ENCODE measurements around the gene RSPO3. TPM values are rescaled to one million over a fixed set of nuclear protein-coding genes. Genes with fewer than 3 reads are reported as not detected.

The RSPO3 gene
- total RNA-seq, 1 experiment from 2014 or later = not detected

GRCh38 chr6:127177030-127177922 lies 58.8 kb downstream of the RSPO3 start (continued):
- TF ChIP-seq, protein P1, sequence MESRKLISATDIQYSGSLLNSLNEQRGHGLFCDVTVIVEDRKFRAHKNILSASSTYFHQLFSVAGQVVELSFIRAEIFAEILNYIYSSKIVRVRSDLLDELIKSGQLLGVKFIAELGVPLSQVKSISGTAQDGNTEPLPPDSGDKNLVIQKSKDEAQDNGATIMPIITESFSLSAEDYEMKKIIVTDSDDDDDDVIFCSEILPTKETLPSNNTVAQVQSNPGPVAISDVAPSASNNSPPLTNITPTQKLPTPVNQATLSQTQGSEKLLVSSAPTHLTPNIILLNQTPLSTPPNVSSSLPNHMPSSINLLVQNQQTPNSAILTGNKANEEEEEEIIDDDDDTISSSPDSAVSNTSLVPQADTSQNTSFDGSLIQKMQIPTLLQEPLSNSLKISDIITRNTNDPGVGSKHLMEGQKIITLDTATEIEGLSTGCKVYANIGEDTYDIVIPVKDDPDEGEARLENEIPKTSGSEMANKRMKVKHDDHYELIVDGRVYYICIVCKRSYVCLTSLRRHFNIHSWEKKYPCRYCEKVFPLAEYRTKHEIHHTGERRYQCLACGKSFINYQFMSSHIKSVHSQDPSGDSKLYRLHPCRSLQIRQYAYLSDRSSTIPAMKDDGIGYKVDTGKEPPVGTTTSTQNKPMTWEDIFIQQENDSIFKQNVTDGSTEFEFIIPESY (IDR thresholded peaks at IDR 0.05; ENCODE audit: extremely low read depth, insufficient replicate concordance, low read length) = no peak
- TF ChIP-seq CBX3 (IDR thresholded peaks at IDR 0.05; ENCODE audit: low read depth) = no peak
- TF ChIP-seq ELF1 (IDR thresholded peaks at IDR 0.05; ENCODE audit: borderline replicate concordance, low read depth) = no peak
- TF ChIP-seq, protein P2, sequence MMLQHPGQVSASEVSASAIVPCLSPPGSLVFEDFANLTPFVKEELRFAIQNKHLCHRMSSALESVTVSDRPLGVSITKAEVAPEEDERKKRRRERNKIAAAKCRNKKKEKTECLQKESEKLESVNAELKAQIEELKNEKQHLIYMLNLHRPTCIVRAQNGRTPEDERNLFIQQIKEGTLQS (IDR thresholded peaks at IDR 0.05) = no peak
- no peak for TF ChIP-seq EZH2phosphoT487 (IDR thresholded peaks at IDR 0.05; ENCODE audit: borderline replicate concordance)
- no peak for TF ChIP-seq CEBPB (IDR thresholded peaks at IDR 0.05; ENCODE audit: low read depth)
- TF ChIP-seq MAX (IDR thresholded peaks at IDR 0.05) = no peak

DNA sequence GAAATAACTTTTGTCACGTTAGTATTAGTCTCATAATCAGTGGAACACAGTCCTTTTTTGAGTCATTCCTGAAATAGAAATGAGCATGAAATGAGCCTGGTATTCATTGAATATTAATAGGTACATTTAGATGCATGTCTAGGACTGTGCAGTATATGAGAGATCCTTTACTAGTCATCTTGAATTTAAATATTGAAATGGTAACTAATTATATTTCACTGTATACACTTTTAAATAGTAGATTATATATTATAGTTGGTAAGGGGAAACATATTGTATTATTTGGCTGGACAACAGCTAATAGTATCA lies 59.4 kb downstream of the RSPO3 start:
- ChIA-PET CTCF (interaction anchor here (3.4 kb wide), 1 partner anchor 9 kb away, joined by 28 read pairs; no protein-coding TSS in a partner anchor), POLR2A (no interaction called here), RAD21 (ENCODE audit: low non-redundant PET in 1 of 2, low total read pairs in 2 of 2, uncharacterized antibody in 2 of 2, unreplicated experiment in 2 of 2) (no interaction called here)
- no peak for ATAC-seq
- no peaks in the 10 kb centered on the region for H3K9me3 ChIP-seq (ENCODE audit: control insufficient read depth in 1 of 2, insufficient read depth in 1 of 2, low read depth in 1 of 2, low read length in 2 of 2)
- H3K4me2 ChIP-seq (ENCODE audit: low read length) = no peak overlapping the region
- intact Hi-C loops (cut with micrococcal nuclease) = no loop called here
- no peaks in the 10 kb centered on the region for H3K9me2 ChIP-seq (ENCODE audit: insufficient read depth)
- no peaks in the 10 kb centered on the region for H3K79me2 ChIP-seq (ENCODE audit: insufficient read depth, low read length)
- BruUV-seq (replicated peaks) = no TSS peak
- no peaks in the 10 kb centered on the region for H3K36me3 ChIP-seq (ENCODE audit: control insufficient read depth in 1 of 2, insufficient read depth in 2 of 2, low read length in 2 of 2)
- H3K9ac ChIP-seq (ENCODE audit: low read length) = no peak overlapping the region
- no peak overlapping the region for H2AFZ ChIP-seq (ENCODE audit: low read depth, low read length, poor library complexity, severe bottlenecking)
- no peak overlapping the region for H3K27ac ChIP-seq (ENCODE audit: low read depth, low read length)
- H3K4me3 ChIP-seq (replicated peaks in 1 of 2; ENCODE audit: low read depth in 1 of 2, low read length in 2 of 2) = no peak overlapping the region
- no peak for DNase-seq (ENCODE audit: low read depth, low spot score)
- no peaks in the 10 kb centered on the region for H4K20me1 ChIP-seq (ENCODE audit: insufficient read depth)
- H3K4me1 ChIP-seq (ENCODE audit: control insufficient read depth in 1 of 2, insufficient read depth in 2 of 2, low read length in 2 of 2) = no peaks in the 10 kb centered on the region
- peaks cover 1% of the 10 kb centered on the region for H3K27me3 ChIP-seq (ENCODE audit: insufficient read depth, low read length)
- TF ChIP-seq MAX (IDR thresholded peaks at IDR 0.05) (no peak), EZH2phosphoT487 (IDR thresholded peaks at IDR 0.05; ENCODE audit: borderline replicate concordance) (no peak), SIN3A (IDR thresholded peaks at IDR 0.05; ENCODE audit: low read depth) (no peak), JUND (IDR thresholded peaks at IDR 0.05) (no peak), FOSL1 (IDR thresholded peaks at IDR 0.05; ENCODE audit: low read depth) (no peak), REST (IDR thresholded peaks at IDR 0.05; ENCODE audit: low read depth) (no peak), CBX3 (IDR thresholded peaks at IDR 0.05; ENCODE audit: low read depth) (no peak), TCF7L2 (IDR thresholded peaks at IDR 0.05; ENCODE audit: borderline replicate concordance, extremely low read depth, insufficient read depth, insufficient read length) (no peak), SRF (IDR thresholded peaks at IDR 0.05; ENCODE audit: low read depth) (no peak)
- TF ChIP-seq, protein P3, sequence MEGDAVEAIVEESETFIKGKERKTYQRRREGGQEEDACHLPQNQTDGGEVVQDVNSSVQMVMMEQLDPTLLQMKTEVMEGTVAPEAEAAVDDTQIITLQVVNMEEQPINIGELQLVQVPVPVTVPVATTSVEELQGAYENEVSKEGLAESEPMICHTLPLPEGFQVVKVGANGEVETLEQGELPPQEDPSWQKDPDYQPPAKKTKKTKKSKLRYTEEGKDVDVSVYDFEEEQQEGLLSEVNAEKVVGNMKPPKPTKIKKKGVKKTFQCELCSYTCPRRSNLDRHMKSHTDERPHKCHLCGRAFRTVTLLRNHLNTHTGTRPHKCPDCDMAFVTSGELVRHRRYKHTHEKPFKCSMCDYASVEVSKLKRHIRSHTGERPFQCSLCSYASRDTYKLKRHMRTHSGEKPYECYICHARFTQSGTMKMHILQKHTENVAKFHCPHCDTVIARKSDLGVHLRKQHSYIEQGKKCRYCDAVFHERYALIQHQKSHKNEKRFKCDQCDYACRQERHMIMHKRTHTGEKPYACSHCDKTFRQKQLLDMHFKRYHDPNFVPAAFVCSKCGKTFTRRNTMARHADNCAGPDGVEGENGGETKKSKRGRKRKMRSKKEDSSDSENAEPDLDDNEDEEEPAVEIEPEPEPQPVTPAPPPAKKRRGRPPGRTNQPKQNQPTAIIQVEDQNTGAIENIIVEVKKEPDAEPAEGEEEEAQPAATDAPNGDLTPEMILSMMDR (IDR thresholded peaks at IDR 0.05 in 2 of 3, conservative IDR thresholded peaks at IDR 0.05 in 1 of 3; ENCODE audit: borderline replicate concordance in 1 of 3, insufficient read depth in 1 of 3, low read depth in 2 of 3, low read length in 2 of 3) = no peak
